A549 (cell line): ENCODE results near the gene TGM3. TPM values are rescaled to one million over a fixed set of nuclear protein-coding genes. Genes with fewer than 3 reads are reported as not detected.

ENCODE experiments used
- ATAC-seq, 2 experiments: fragments of 200-7000 bp in 1 of 2; fragments of >200 bp in 1 of 2; cut with Nextera tagmentation in 1 of 2; cut with Tn5 transposase in 1 of 2; 3 replicates each; pipeline versions ENCODE4 v1.8.0 to v1.9.1; 2018 to 2020; ENCODE audit warnings: mild to moderate bottlenecking in 1 of 2, moderate library complexity in 1 of 2
- CTCF ChIA-PET: fragments of 300-600 bp; sonication (Branson Sonifier 250); formaldehyde crosslinking; extraction: SDS; loops from one replicate; lab custom pipeline; 2021; ENCODE audit warnings: antibody characterized with exemption, inconsistent platforms; lab: Yijun Ruan, JAX
- POLR2A ChIA-PET: fragments of 350-600 bp; formaldehyde crosslinking; extraction: SDS; loops from one replicate; lab custom pipeline; 2021; ENCODE audit warnings: antibody characterized with exemption, inconsistent platforms; lab: Yijun Ruan, JAX
- DNase-seq, 2 experiments: peaks; one replicate each; pipeline versions ENCODE4 v3.0.0 to v3.0.0-alpha.2; 2011 to 2016; ENCODE audit warnings: low read depth in 1 of 2, low spot score in 1 of 2
- FAIRE-seq: peaks from 2 replicates; lab custom pipeline; 2011; peaks lifted over from hg19 to GRCh38; lab: Jason Lieb, UNC
- H3K27ac ChIP-seq, 2 experiments: fragments of >200 bp; sonication (Bioruptor Twin); formaldehyde crosslinking; 3 replicates each; pipeline ENCODE4 v1.5.1; 2016 to 2017
- H3K4me1 ChIP-seq: fragments of >200 bp; sonication (Bioruptor Twin); formaldehyde crosslinking; 3 replicates; pipeline ENCODE4 v1.6.1; 2016
- H3K4me2 ChIP-seq: fragments of >200 bp; sonication (Bioruptor Twin); formaldehyde crosslinking; 3 replicates; pipeline ENCODE4 v1.6.1; 2016
- H3K4me3 ChIP-seq: fragments of >200 bp; sonication (Bioruptor Twin); formaldehyde crosslinking; 3 replicates; pipeline ENCODE4 v1.5.1; 2016
- H3K9me3 ChIP-seq: fragments of >200 bp; sonication (Bioruptor Twin); formaldehyde crosslinking; 3 replicates; pipeline ENCODE4 v1.6.1; 2016
- CBX2 ChIP-seq: fragments of 200-600 bp; sonication (generic); IDR thresholded peaks from 2 replicates; pipeline ENCODE4 v1.6.1; 2016; ENCODE audit warnings: low read depth, mild to moderate bottlenecking, borderline replicate concordance
- CHD2 ChIP-seq: fragments of 150-350 bp; IDR thresholded peaks from 2 replicates; pipeline ENCODE4 v1.6.1; 2014; ENCODE audit warnings: low read length; ENCODE audit not compliant: partially characterized antibody
- CHD4 ChIP-seq: fragments of 200-600 bp; sonication (generic); IDR thresholded peaks from 2 replicates; pipeline ENCODE4 v1.6.1; 2016; ENCODE audit warnings: antibody characterized with exemption, mild to moderate bottlenecking, borderline replicate concordance
- EHF ChIP-seq: fragments of 250-450 bp; sonication (Bioruptor Pico); IDR thresholded peaks from 2 replicates; pipeline ENCODE4 v1.5.0; 2020; ENCODE audit warnings: mild to moderate bottlenecking
- EHMT2 ChIP-seq: fragments of 200-600 bp; sonication (generic); IDR thresholded peaks from 2 replicates; pipeline ENCODE4 v1.6.1; 2016; ENCODE audit warnings: antibody characterized with exemption, low read depth, mild to moderate bottlenecking, moderate library complexity
- ESRRA ChIP-seq: fragments of 150-350 bp; IDR thresholded peaks from 2 replicates; pipeline ENCODE4 v1.6.1; 2014; ENCODE audit warnings: mild to moderate bottlenecking, low read length, borderline replicate concordance
- FOSB ChIP-seq: fragments of 250-450 bp; sonication (Bioruptor Pico); IDR thresholded peaks from 2 replicates; pipeline ENCODE4 v1.5.0; 2020; ENCODE audit warnings: mild to moderate bottlenecking, moderate library complexity
- FOSL2 ChIP-seq, 2 experiments: fragments of 450-650 bp in 1 of 2; fragments of >200 bp in 1 of 2; sonication (Bioruptor Twin) in 1 of 2; formaldehyde crosslinking; IDR thresholded peaks; 2 replicates each; pipeline versions ENCODE4 v1.5.0 to v1.6.1; 2016 to 2020; ENCODE audit warnings: mild to moderate bottlenecking in 1 of 2, moderate library complexity in 1 of 2
- FOXS1 ChIP-seq: fragments of 250-450 bp; sonication (Bioruptor Pico); IDR thresholded peaks from 2 replicates; pipeline ENCODE4 v1.5.0; 2020; ENCODE audit warnings: mild to moderate bottlenecking, moderate library complexity
- HDAC2 ChIP-seq: fragments of 200-600 bp; sonication (generic); IDR thresholded peaks from 2 replicates; pipeline ENCODE4 v1.6.1; 2016
- HES2 ChIP-seq: fragments of >200 bp; sonication (Bioruptor Twin); formaldehyde crosslinking; IDR thresholded peaks from 2 replicates; pipeline ENCODE4 v1.6.1; 2016
- KDM1A ChIP-seq: fragments of 200-600 bp; sonication (generic); IDR thresholded peaks from 2 replicates; pipeline ENCODE4 v1.6.1; 2016; ENCODE audit warnings: low read depth, mild to moderate bottlenecking
- KDM5A ChIP-seq: fragments of 200-600 bp; sonication (generic); IDR thresholded peaks from 2 replicates; pipeline ENCODE4 v1.6.1; 2016; ENCODE audit warnings: antibody characterized with exemption, mild to moderate bottlenecking
- MAZ ChIP-seq: fragments of 150-350 bp; IDR thresholded peaks from 2 replicates; pipeline ENCODE4 v1.6.1; 2014; ENCODE audit warnings: antibody characterized with exemption, low read depth, low read length, borderline replicate concordance
- MYC ChIP-seq: IDR thresholded peaks from 2 replicates; pipeline ENCODE4 v1.6.1; 2012; ENCODE audit warnings: mild to moderate bottlenecking, inconsistent platforms, low read length, improper control_type of control experiment, borderline replicate concordance
- PHF8 ChIP-seq: fragments of 200-600 bp; sonication (generic); IDR thresholded peaks from 2 replicates; pipeline ENCODE4 v1.6.1; 2016; ENCODE audit warnings: low read depth, mild to moderate bottlenecking, antibody characterized with exemption, moderate library complexity, borderline replicate concordance
- POLR2AphosphoS2 ChIP-seq: conservative IDR thresholded peaks from 2 replicates; pipeline ENCODE4 v1.6.1; 2012; ENCODE audit warnings: low read length, improper control_type of control experiment, inconsistent platforms
- RAD21 ChIP-seq, 2 experiments: fragments of >200 bp in 1 of 2; sonication (Bioruptor Twin) in 1 of 2; formaldehyde crosslinking in 1 of 2; IDR thresholded peaks in 1 of 2; conservative IDR thresholded peaks in 1 of 2; 2 replicates in 1 of 2; 3 replicates in 1 of 2; pipeline ENCODE4 v1.6.1; 2012 to 2018; ENCODE audit warnings: inconsistent platforms in 1 of 2
- RNF2 ChIP-seq: fragments of 200-600 bp; sonication (generic); IDR thresholded peaks from 2 replicates; pipeline ENCODE4 v1.6.1; 2016; ENCODE audit warnings: low read depth, mild to moderate bottlenecking, antibody characterized with exemption, moderate library complexity, borderline replicate concordance
- TP53 ChIP-seq: fragments of 250-450 bp; sonication (Bioruptor Pico); IDR thresholded peaks from 2 replicates; pipeline ENCODE4 v1.5.0; 2021; ENCODE audit warnings: mild to moderate bottlenecking, moderate library complexity
- ZNF302 ChIP-seq: fragments of 250-450 bp; sonication (Bioruptor Pico); IDR thresholded peaks from 2 replicates; pipeline ENCODE4 v1.9.0; 2021; ENCODE audit warnings: inconsistent platforms, mild to moderate bottlenecking, moderate library complexity
- ZSCAN20 ChIP-seq: fragments of 250-450 bp; sonication (Bioruptor Pico); IDR thresholded peaks from 2 replicates; pipeline ENCODE4 v1.8.0; 2022; ENCODE audit warnings: mild to moderate bottlenecking, moderate library complexity
- WGBS: methylation state at CpG from one replicate; pipeline ENCODE4 v1.1.6; 2017; ENCODE audit errors: missing lambda C conversion rate; 5-methylcytosine and 5-hydroxymethylcytosine counted together
- polyA plus RNA-seq, 4 experiments: library from polyadenylated mRNA; depleted of rRNA in 3 of 4; stranded (reverse); fragments of >200 nt; fragmentation: RNase III in 1 of 4; extraction: RNeasy Plus Mini Kit Qiagen cat#74134 plus additional on column Dnase treatment in 1 of 4; gene quantifications; 2 replicates in 3 of 4; 3 replicates in 1 of 4; pipeline ENCODE4 v1.2.3, GENCODE V29; 2011 to 2017
- TF ChIP-seq, protein P1 (sequence below): fragments of 250-450 bp; sonication (Bioruptor Pico); IDR thresholded peaks from 2 replicates; pipeline ENCODE4 v1.5.0; 2021; ENCODE audit warnings: mild to moderate bottlenecking, moderate library complexity, borderline replicate concordance
- TF ChIP-seq, protein P2 (sequence below): IDR thresholded peaks from 2 replicates; pipeline ENCODE4 v1.6.1; 2012; ENCODE audit warnings: low read depth, borderline replicate concordance

The TGM3 gene
- polyA plus RNA-seq, 2 of the 4 experiments (the other 2 are of a cell fraction): 0.03 to 0.14 TPM

DNA sequence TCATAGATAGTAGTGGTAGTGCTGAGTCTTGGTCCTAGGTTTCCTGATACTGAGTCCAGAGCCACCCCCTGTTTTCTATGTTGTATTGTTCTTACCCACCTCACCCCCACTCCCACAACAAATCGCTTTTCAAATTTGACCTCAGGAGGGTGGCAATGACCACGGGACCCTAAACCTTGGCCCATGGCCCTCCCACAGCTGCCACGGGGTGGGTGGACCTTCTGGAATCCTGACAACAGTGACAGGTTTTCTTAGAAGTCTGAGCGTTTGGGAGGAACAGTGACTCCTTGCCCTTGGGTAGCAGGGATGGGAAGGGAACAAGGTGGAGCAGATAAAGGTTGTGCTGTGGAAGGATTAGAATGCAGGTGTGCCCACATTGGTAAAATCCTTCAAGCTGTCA, 36.9 kb downstream of the TGM3 start:
- no peak for ATAC-seq
- WGBS: 21% methylated on average over 4 of the region's 4 CpGs
- CTCF ChIA-PET: interaction anchor here (1.1 to 2.0 kb wide), 4 partner anchors 11 to 125 kb away, joined by 3 to 9 read pairs (median 6); no protein-coding TSS in a partner anchor
- POLR2A ChIA-PET: no interaction called here
- Histone ChIP-seq H3K4me2 (no peak overlapping the region), H3K9me3 (no peaks in the 10 kb centered on the region), H3K27ac (no peak overlapping the region), H3K4me3 (no peak overlapping the region), H3K4me1 (no peaks in the 10 kb centered on the region)
- DNase-seq: no peak
- no peak for TF ChIP-seq EHF (CRISPR knock-in tag)
- no peak for TF ChIP-seq RNF2
- TF ChIP-seq ZSCAN20: no peak
- TF ChIP-seq KDM1A: no peak
- no peak for TF ChIP-seq FOXS1 (CRISPR knock-in tag)
- no peak for FAIRE-seq

DNA sequence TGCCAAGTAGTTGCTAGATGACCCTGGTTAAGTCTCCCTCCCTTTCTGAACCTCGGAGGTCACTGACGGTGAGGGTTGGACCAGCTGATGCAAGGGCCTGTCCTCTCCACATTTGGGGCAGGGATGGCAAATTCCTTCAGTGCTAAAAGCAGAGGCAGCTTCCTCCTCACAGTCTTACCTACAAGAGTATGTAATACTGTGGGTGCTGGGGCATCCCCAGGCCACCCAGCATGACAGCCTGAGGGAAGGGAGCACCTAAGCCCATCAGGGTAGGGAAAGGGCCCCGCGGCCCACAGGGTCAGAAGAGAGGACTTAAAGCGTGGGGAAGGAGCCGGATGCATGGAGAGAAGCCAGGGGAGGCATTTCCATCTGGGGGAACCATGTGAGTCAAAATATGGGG, 38.0 kb downstream of the TGM3 start:
- Histone ChIP-seq H3K4me1 (no peaks in the 10 kb centered on the region), H3K4me3 (no peak overlapping the region), H3K4me2 (no peak overlapping the region)
- ATAC-seq (no peak), FAIRE-seq (no peak)
- WGBS: 62% methylated on average over 6 of the region's 6 CpGs
- POLR2A ChIA-PET: no interaction called here
- no peak for TF ChIP-seq HES2
- no peak for TF ChIP-seq FOSL2 (IDR thresholded peaks at IDR 0.05)
- TF ChIP-seq FOSL2 (CRISPR knock-in tag; IDR thresholded peaks at IDR 0.05): no peak
- no peak for TF ChIP-seq FOSB (CRISPR knock-in tag)
- no peak for TF ChIP-seq EHMT2
- TF ChIP-seq POLR2AphosphoS2: no peak
- TF ChIP-seq, protein P1, sequence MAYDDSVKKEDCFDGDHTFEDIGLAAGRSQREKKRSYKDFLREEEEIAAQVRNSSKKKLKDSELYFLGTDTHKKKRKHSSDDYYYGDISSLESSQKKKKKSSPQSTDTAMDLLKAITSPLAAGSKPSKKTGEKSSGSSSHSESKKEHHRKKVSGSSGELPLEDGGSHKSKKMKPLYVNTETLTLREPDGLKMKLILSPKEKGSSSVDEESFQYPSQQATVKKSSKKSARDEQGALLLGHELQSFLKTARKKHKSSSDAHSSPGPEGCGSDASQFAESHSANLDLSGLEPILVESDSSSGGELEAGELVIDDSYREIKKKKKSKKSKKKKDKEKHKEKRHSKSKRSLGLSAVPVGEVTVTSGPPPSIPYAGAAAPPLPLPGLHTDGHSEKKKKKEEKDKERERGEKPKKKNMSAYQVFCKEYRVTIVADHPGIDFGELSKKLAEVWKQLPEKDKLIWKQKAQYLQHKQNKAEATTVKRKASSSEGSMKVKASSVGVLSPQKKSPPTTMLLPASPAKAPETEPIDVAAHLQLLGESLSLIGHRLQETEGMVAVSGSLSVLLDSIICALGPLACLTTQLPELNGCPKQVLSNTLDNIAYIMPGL (CRISPR knock-in tag): no peak
- no peak for TF ChIP-seq ZNF302 (CRISPR knock-in tag)
- TF ChIP-seq MAZ: no peak
- no peak for TF ChIP-seq TP53 (CRISPR knock-in tag)
- no peak for TF ChIP-seq PHF8
- TF ChIP-seq CBX2: no peak
- TF ChIP-seq ESRRA: no peak
- no peak for TF ChIP-seq KDM5A
- no peak for TF ChIP-seq CHD4
- TF ChIP-seq, protein P2, sequence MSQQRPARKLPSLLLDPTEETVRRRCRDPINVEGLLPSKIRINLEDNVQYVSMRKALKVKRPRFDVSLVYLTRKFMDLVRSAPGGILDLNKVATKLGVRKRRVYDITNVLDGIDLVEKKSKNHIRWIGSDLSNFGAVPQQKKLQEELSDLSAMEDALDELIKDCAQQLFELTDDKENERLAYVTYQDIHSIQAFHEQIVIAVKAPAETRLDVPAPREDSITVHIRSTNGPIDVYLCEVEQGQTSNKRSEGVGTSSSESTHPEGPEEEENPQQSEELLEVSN: no peak
- TF ChIP-seq RAD21 (conservative IDR thresholded peaks at IDR 0.05 in 1 of 2, IDR thresholded peaks at IDR 0.05 in 1 of 2): no peak
- no peak for TF ChIP-seq HDAC2
- TF ChIP-seq CHD2: no peak
- TF ChIP-seq MYC: no peak
- TF ChIP-seq, all 56 proteins: peak for 0
- Histone ChIP-seq H3K9me3 (no peaks in the 10 kb centered on the region), H3K27ac (no peak overlapping the region)
- CTCF ChIA-PET: interaction anchor here (0.5 to 2.0 kb wide), 4 partner anchors 10 to 126 kb away, joined by 3 to 9 read pairs (median 4); no protein-coding TSS in a partner anchor
- no peak for DNase-seq
